B cell (primary cell): ENCODE results near the gene RREB1. TPM values are rescaled to one million over a fixed set of nuclear protein-coding genes. Genes with fewer than 3 reads are reported as not detected.

Source experiments
- ATAC-seq: fragments of 200-7000 bp; cut with Tn5 transposase; one replicate; pipeline ENCODE4 v1.10.0; 2021; ENCODE audit warnings: low read depth, mild to moderate bottlenecking, moderate number of reproducible peaks, moderate library complexity
- CTCF ChIA-PET: fragments of 350-600 bp; sonication (Branson Sonifier 250); formaldehyde crosslinking; loops from one replicate; lab custom pipeline; 2021; ENCODE audit warnings: antibody characterized with exemption, inconsistent platforms; lab: Charles Lee
- POLR2A ChIA-PET: fragments of 350-600 bp; sonication (Branson Sonifier 250); formaldehyde crosslinking; loops from one replicate; lab custom pipeline; 2021; ENCODE audit warnings: antibody characterized with exemption; lab: Charles Lee
- DNase-seq: peaks from one replicate; pipeline ENCODE4 v3.0.0; 2013
- H2AFZ ChIP-seq: 2 replicates; pipeline ENCODE4 v1.6.1; 2012; ENCODE audit warnings: mild to moderate bottlenecking, low read depth, low read length; ENCODE audit not compliant: insufficient read depth, poor library complexity, severe bottlenecking
- H3K27ac ChIP-seq, 2 donors: 1 replicate in 1 of 2; 2 replicates in 1 of 2; pipeline ENCODE4 v1.5.1; 2012 to 2013; ENCODE audit warnings: low read length in 2 of 2, mild to moderate bottlenecking in 2 of 2, moderate library complexity in 1 of 2
- H3K27me3 ChIP-seq, 4 experiments: fragments of 200-600 bp in 1 of 4; sonication (generic) in 1 of 4; replicated peaks in 1 of 4; 1 replicate in 2 of 4; 2 replicates in 2 of 4; pipeline versions ENCODE4 v1.6.1 to v1.7.0; 2013 to 2016; ENCODE audit warnings: low read length in 3 of 4, mild to moderate bottlenecking in 2 of 4, mixed read lengths in 1 of 4, moderate library complexity in 1 of 4; ENCODE audit not compliant: insufficient read depth in 4 of 4, control insufficient read depth in 3 of 4; ENCODE audit errors: control extremely low read depth in 1 of 4
- H3K36me3 ChIP-seq, 2 experiments: replicated peaks in 1 of 2; 1 replicate in 1 of 2; 2 replicates in 1 of 2; pipeline versions ENCODE4 v1.6.1 to v1.7.1; 2013; ENCODE audit warnings: low read length in 1 of 2; ENCODE audit not compliant: insufficient read depth in 2 of 2, control insufficient read depth in 1 of 2; ENCODE audit errors: control extremely low read depth in 1 of 2, extremely low read depth in 1 of 2
- H3K4me1 ChIP-seq, 2 donors: fragments of 200-600 bp in 1 of 2; sonication (generic) in 1 of 2; 1 replicate in 1 of 2; 2 replicates in 1 of 2; pipeline versions ENCODE4 v1.5.1 to v1.6.1; 2013 to 2017; ENCODE audit warnings: low read length in 2 of 2; ENCODE audit not compliant: control insufficient read depth in 2 of 2, insufficient read depth in 2 of 2
- H3K4me2 ChIP-seq: replicated peaks from 2 replicates; pipeline ENCODE3; 2012; ENCODE audit warnings: mild to moderate bottlenecking, low read depth, low read length; ENCODE audit not compliant: poor library complexity, severe bottlenecking
- H3K4me3 ChIP-seq, 5 experiments: fragments of 200-600 bp in 1 of 5; sonication (generic) in 1 of 5; 1 replicate in 3 of 5; 2 replicates in 2 of 5; pipeline versions ENCODE4 v1.5.1 to v1.7.0; 2011 to 2016; ENCODE audit warnings: low read length in 4 of 5, mild to moderate bottlenecking in 4 of 5, low read depth in 2 of 5, control low read depth in 1 of 5, moderate library complexity in 1 of 5; ENCODE audit not compliant: insufficient read depth in 1 of 5; ENCODE audit errors: control extremely low read depth in 1 of 5, extremely low read depth in 1 of 5
- H3K79me2 ChIP-seq: fragments of 200-600 bp; sonication (generic); one replicate; pipeline ENCODE4 v1.6.0; 2016; ENCODE audit warnings: low read length; ENCODE audit not compliant: control insufficient read depth, insufficient read depth
- H3K9ac ChIP-seq: fragments of 200-600 bp; sonication (generic); 2 replicates; pipeline ENCODE4 v1.6.1; 2017; ENCODE audit warnings: mild to moderate bottlenecking, low read length, moderate library complexity
- H3K9me3 ChIP-seq, 3 donors: one replicate each; pipeline versions ENCODE4 v1.6.1 to v1.7.1; 2013; ENCODE audit warnings: low read length in 2 of 3; ENCODE audit not compliant: control insufficient read depth in 2 of 3, insufficient read depth in 1 of 3; ENCODE audit errors: control extremely low read depth in 1 of 3
- H4K20me1 ChIP-seq: 2 replicates; pipeline ENCODE4 v1.6.0; 2012; ENCODE audit warnings: mild to moderate bottlenecking, low read length; ENCODE audit not compliant: insufficient read depth, control insufficient read depth, poor library complexity, severe bottlenecking
- H3K27ac Mint-ChIP-seq: one replicate; pipeline ENCODE4 v1.8.0; 2021; ENCODE audit warnings: mixed read lengths
- H3K27me3 Mint-ChIP-seq: one replicate; pipeline ENCODE4 v1.8.0; 2021; ENCODE audit warnings: mixed read lengths
- H3K4me1 Mint-ChIP-seq: one replicate; pipeline ENCODE4 v1.8.0; 2021; ENCODE audit warnings: mixed read lengths
- H3K4me3 Mint-ChIP-seq: one replicate; pipeline ENCODE4 v1.8.0; 2021; ENCODE audit warnings: mixed read lengths
- H3K9me3 Mint-ChIP-seq: one replicate; pipeline ENCODE4 v1.8.0; 2022; ENCODE audit warnings: mixed read lengths; ENCODE audit not compliant: insufficient read depth
- EZH2 ChIP-seq: IDR thresholded peaks from 2 replicates; pipeline ENCODE4 v1.6.1; 2012; ENCODE audit warnings: borderline replicate concordance, low read depth, mild to moderate bottlenecking, moderate library complexity, low read length; ENCODE audit not compliant: insufficient read depth, poor library complexity, severe bottlenecking
- WGBS: methylation state at CpG from one replicate; pipeline ENCODE4 v1.1.5; 2013; ENCODE audit warnings: missing lambda C conversion rate; ENCODE audit not compliant: insufficient coverage; 5-methylcytosine and 5-hydroxymethylcytosine counted together
- intact Hi-C: fragments of 100-400 bp; cut with micrococcal nuclease; formaldehyde crosslinking; loops from one replicate; pipeline ENCODE4 v1.10.0; 2022
- polyA plus RNA-seq: library from polyadenylated mRNA; depleted of rRNA; stranded (reverse); fragments of >200 nt; gene quantifications from 2 replicates; pipeline ENCODE4 v1.2.3, GENCODE V29; 2012
- total RNA-seq, 2 donors: library from RNA; stranded (reverse); fragments of 120-200 nt in 1 of 2; gene quantifications; 1 replicate in 1 of 2; 2 replicates in 1 of 2; pipeline versions ENCODE4 v1.2.3 to v1.2.4, GENCODE V29; 2013 to 2022
- TF ChIP-seq, protein P1 (sequence below): fragments of 200-600 bp; IDR thresholded peaks from one replicate; pipeline ENCODE4 v1.8.0; 2022; ENCODE audit warnings: antibody characterized with exemption, mild to moderate bottlenecking

RREB1 gene
- total and polyA plus RNA-seq, 2 donors (not counting 1 experiment from before 2014, with no cell fraction given), result 10.4 to 58.6 TPM

- Mint-ChIP-seq H3K4me1 (peaks cover 77% of the 10 kb centered on the region), H3K4me3 (no peak overlapping the region), H3K27me3 (no peaks in the 10 kb centered on the region), H3K9me3 (no peaks in the 10 kb centered on the region), H3K27ac (no peak overlapping the region)
- no peak overlapping the region for H3K4me2 ChIP-seq
- ATAC-seq (no peak), DNase-seq (no peak)
- CTCF ChIA-PET, result interaction anchor here (0.7 kb wide), 1 partner anchor 9 kb away, joined by 3 read pairs; no protein-coding TSS in a partner anchor
- POLR2A ChIA-PET, result interaction anchor here (0.7 kb wide), 1 partner anchor 275 kb away, joined by 3 read pairs; no protein-coding TSS in a partner anchor
- H3K79me2 ChIP-seq, result peaks cover 99% of the 10 kb centered on the region
- no peak for TF ChIP-seq EZH2
- TF ChIP-seq, protein P1, sequence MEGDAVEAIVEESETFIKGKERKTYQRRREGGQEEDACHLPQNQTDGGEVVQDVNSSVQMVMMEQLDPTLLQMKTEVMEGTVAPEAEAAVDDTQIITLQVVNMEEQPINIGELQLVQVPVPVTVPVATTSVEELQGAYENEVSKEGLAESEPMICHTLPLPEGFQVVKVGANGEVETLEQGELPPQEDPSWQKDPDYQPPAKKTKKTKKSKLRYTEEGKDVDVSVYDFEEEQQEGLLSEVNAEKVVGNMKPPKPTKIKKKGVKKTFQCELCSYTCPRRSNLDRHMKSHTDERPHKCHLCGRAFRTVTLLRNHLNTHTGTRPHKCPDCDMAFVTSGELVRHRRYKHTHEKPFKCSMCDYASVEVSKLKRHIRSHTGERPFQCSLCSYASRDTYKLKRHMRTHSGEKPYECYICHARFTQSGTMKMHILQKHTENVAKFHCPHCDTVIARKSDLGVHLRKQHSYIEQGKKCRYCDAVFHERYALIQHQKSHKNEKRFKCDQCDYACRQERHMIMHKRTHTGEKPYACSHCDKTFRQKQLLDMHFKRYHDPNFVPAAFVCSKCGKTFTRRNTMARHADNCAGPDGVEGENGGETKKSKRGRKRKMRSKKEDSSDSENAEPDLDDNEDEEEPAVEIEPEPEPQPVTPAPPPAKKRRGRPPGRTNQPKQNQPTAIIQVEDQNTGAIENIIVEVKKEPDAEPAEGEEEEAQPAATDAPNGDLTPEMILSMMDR, result no peak
- H3K4me1 ChIP-seq, result peaks cover 52 to 58% of the 10 kb centered on the region in 2 donors
- no peaks in the 10 kb centered on the region for H3K9me3 ChIP-seq
- no peak overlapping the region for H2AFZ ChIP-seq
- intact Hi-C loops, result no loop called here
- no peaks in the 10 kb centered on the region for H3K27me3 ChIP-seq
- H3K4me3 ChIP-seq, result no peak overlapping the region
- H4K20me1 ChIP-seq, result peaks cover 55% of the 10 kb centered on the region
- no peak overlapping the region for H3K27ac ChIP-seq
- no peak overlapping the region for H3K9ac ChIP-seq
- WGBS, result 100% methylated on average over 2 of the region's 3 CpGs
- H3K36me3 ChIP-seq, result peaks cover 0 to 5% of the 10 kb centered on the region in 2 experiments
Measured at GRCh38 chr6:7131390-7131789, 23.6 kb downstream of the RREB1 start.

DNA sequence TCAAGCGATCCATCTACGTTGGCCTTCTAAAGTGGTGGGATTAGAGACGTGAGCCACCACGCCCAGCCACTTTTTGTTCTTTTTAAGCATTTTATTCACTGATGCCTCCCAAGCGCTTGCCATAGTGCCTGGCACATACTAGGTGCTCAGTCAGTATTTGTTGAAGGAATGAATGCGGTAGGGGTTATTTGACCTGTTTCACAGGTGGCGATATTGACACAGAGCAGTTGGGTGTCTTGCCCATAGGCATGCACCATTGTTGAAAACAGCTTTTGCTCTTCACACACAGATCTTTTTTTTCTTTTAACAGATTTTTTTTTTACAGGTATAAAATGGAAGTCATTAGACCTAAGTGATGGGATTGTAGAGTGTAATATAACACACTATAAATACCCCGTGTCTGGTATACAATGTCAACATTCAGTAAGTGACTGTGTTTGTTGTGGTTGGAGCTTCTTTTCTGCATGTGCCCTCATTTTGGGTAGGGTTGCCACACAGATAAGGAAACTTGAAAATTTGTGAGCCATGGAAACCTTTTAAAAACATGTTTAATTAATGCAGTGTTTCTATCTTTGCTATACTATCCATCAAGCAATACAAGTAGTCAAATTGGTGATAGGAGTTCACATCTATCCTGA, 24.8 kb downstream of the RREB1 start:
- H3K36me3 ChIP-seq, result no peaks in the 10 kb centered on the region
- peaks cover 77% of the 10 kb centered on the region for H3K4me1 Mint-ChIP-seq
- CTCF ChIA-PET, result no interaction called here
- H4K20me1 ChIP-seq, result peaks cover 44% of the 10 kb centered on the region
- peaks cover 54 to 59% of the 10 kb centered on the region in 2 donors for H3K4me1 ChIP-seq
- no peaks in the 10 kb centered on the region for H3K9me3 Mint-ChIP-seq
- H3K27me3 ChIP-seq, result no peaks in the 10 kb centered on the region
- DNase-seq (no peak), ATAC-seq (no peak)
- 100% methylated on average over 2 of the region's 8 CpGs for WGBS
- H3K4me2 ChIP-seq, result no peak overlapping the region
- no peak overlapping the region for H3K4me3 ChIP-seq
- H3K4me3 Mint-ChIP-seq, result no peak overlapping the region
- no peak overlapping the region for H2AFZ ChIP-seq
- POLR2A ChIA-PET, result interaction anchor here (0.5 kb wide), 1 partner anchor 215 kb away, joined by 7 read pairs; no protein-coding TSS in a partner anchor
- no peak overlapping the region for H3K27ac ChIP-seq
- H3K79me2 ChIP-seq, result peaks cover 90% of the 10 kb centered on the region
- H3K27ac Mint-ChIP-seq, result no peak overlapping the region
- no peak overlapping the region for H3K9ac ChIP-seq
- intact Hi-C loops, result no loop called here
- H3K27me3 Mint-ChIP-seq, result no peaks in the 10 kb centered on the region
- no peak for TF ChIP-seq EZH2
- TF ChIP-seq, protein P1, result no peak
- no peaks in the 10 kb centered on the region for H3K9me3 ChIP-seq
